Activated naive CD8-positive, alpha-beta T cell (primary cell): ENCODE results near the gene JUNB.
"Not testable (repeated sequence)": the region's sequence is repeated elsewhere in the genome, so short reads cannot be mapped to it uniquely, and the experiment has no call there.

Experiments used
- H3K27ac Mint-ChIP-seq: one replicate; pipeline ENCODE4 v1.8.0; 2021; ENCODE audit warnings: mixed read lengths
- H3K27me3 Mint-ChIP-seq: one replicate; pipeline ENCODE4 v1.8.0; 2021; ENCODE audit warnings: mixed read lengths
- H3K36me3 Mint-ChIP-seq: one replicate; pipeline ENCODE4 v1.8.0; 2021; ENCODE audit warnings: mixed read lengths
- H3K4me1 Mint-ChIP-seq: one replicate; pipeline ENCODE4 v1.8.0; 2021; ENCODE audit warnings: low read depth, mixed read lengths
- H3K4me3 Mint-ChIP-seq: one replicate; pipeline ENCODE4 v1.8.0; 2021; ENCODE audit warnings: mild to moderate bottlenecking, mixed read lengths
- H3K9me3 Mint-ChIP-seq: one replicate; pipeline ENCODE4 v1.8.0; 2021; ENCODE audit warnings: low read depth, mixed read lengths

The JUNB gene

GRCh38 chr19:12801466-12802266 lies 10.4 kb downstream of the JUNB start, which contains the start of the genes PRDX2 and THSD8:
TSS of gene PRDX2 (minus strand) at chr19:12801800. CDS start at chr19:12801261, 539 bp downstream.
TSS of gene THSD8 (plus strand) at chr19:12802069. CDS start at chr19:12802072, 3 bp downstream.
- Mint-ChIP-seq H3K27me3 (no peaks in the 10 kb centered on the region), H3K4me3 (peak within 1 kb of the TSS; percentile 88), H3K4me1 (peaks cover 29% of the 10 kb centered on the region), H3K36me3 (no peaks in the 10 kb centered on the region), H3K27ac (peak within 1 kb of the TSS; percentile 75), H3K9me3 (no peaks in the 10 kb centered on the region)

- H3K9me3 Mint-ChIP-seq: no peaks in the 10 kb centered on the region
- no peaks in the 10 kb centered on the region for H3K36me3 Mint-ChIP-seq
- peak overlapping the region; percentile 88 for H3K4me3 Mint-ChIP-seq
- H3K27ac Mint-ChIP-seq: no peak overlapping the region
- no peaks in the 10 kb centered on the region for H3K27me3 Mint-ChIP-seq
- H3K4me1 Mint-ChIP-seq: peaks cover 31% of the 10 kb centered on the region
Measured at GRCh38 chr19:12802267-12803106, 11.2 kb downstream of the JUNB start.

DNA sequence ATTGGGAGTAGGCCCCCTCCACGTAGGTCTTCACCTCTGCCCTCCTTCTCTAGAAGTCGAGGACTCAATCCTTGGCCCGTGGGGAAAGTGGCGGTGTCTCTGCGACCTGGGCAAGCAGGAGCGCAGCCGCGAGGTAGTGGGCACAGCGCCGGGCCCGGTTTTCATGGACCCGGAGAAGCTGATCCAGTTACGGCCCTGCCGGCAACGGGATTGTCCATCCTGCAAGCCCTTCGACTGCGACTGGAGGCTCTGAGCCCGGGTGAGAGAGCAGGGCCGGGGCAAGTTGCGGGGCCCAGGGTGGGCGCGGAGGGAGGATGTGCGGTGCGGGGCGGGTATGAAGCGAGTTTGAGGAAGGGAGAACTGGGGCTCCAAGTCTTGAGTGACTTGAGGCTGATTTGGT lies 12.8 kb downstream of the JUNB start:
- Mint-ChIP-seq H3K36me3 (peaks cover 4% of the 10 kb centered on the region), H3K4me1 (peaks cover 35% of the 10 kb centered on the region), H3K27ac (no peak overlapping the region), H3K27me3 (no peaks in the 10 kb centered on the region), H3K4me3 (no peak overlapping the region), H3K9me3 (no peaks in the 10 kb centered on the region)

GRCh38 chr19:12806242-12807081 lies 15.2 kb downstream of the JUNB start, which contains the start of gene RNASEH2A:
TSS of gene RNASEH2A (plus strand) at chr19:12806584. CDS start at chr19:12806674, 90 bp downstream.
- Mint-ChIP-seq H3K36me3 (peaks cover 4% of the 10 kb centered on the region), H3K27me3 (no peaks in the 10 kb centered on the region), H3K4me1 (peaks cover 21% of the 10 kb centered on the region)

GRCh38 chr19:12815088-12815487 lies 23.8 kb downstream of the JUNB start:
- H3K27me3 Mint-ChIP-seq: no peaks in the 10 kb centered on the region
- H3K4me1 Mint-ChIP-seq: no peaks in the 10 kb centered on the region
- H3K27ac Mint-ChIP-seq: no peak overlapping the region
- no peaks in the 10 kb centered on the region for H3K9me3 Mint-ChIP-seq
- no peak overlapping the region for H3K4me3 Mint-ChIP-seq
- H3K36me3 Mint-ChIP-seq: peaks cover 4% of the 10 kb centered on the region

More at GRCh38 chr19:12806242-12807081, 15.2 kb downstream of the JUNB start, which contains the start of gene RNASEH2A:
- peak within 1 kb of the TSS; percentile 96 for H3K27ac Mint-ChIP-seq
- H3K4me3 Mint-ChIP-seq: peak within 1 kb of the TSS; percentile 95
- no peaks in the 10 kb centered on the region for H3K9me3 Mint-ChIP-seq

- H3K9me3 Mint-ChIP-seq, H3K4me1 Mint-ChIP-seq, H3K27me3 Mint-ChIP-seq, H3K36me3 Mint-ChIP-seq, H3K4me3 Mint-ChIP-seq, H3K27ac Mint-ChIP-seq: not testable (repeated sequence)
Measured at GRCh38 chr19:12817188-12817587, 25.9 kb downstream of the JUNB start.

- H3K9me3 Mint-ChIP-seq, H3K27ac Mint-ChIP-seq, H3K4me1 Mint-ChIP-seq, H3K4me3 Mint-ChIP-seq, H3K36me3 Mint-ChIP-seq, H3K27me3 Mint-ChIP-seq: not testable (repeated sequence)
Measured at GRCh38 chr19:12817810-12818209, 26.5 kb downstream of the JUNB start.

DNA sequence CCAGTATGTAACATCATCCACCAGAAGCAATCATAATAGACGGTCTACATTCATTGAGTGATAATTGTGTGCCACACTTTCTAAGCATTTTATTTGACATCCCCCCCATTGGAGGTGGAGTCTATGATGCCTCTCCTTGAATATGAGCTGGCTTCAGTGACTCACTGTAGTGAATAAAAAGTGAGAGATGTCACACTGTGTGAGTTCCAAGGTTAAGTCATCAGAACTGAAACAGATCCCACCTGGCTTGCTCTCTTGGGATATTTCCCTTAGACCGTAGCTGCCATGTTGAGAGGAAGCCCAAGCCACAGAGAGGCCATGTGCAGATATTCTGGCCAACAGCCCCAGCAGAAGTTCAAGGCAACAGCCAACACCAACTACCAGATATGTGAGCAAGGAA lies 30.5 kb downstream of the JUNB start:
- Mint-ChIP-seq H3K4me1 (peaks cover 8% of the 10 kb centered on the region), H3K27me3 (peaks cover 17% of the 10 kb centered on the region), H3K36me3 (peaks cover 5% of the 10 kb centered on the region), H3K4me3 (no peak overlapping the region), H3K27ac (no peak overlapping the region), H3K9me3 (no peaks in the 10 kb centered on the region)

GRCh38 chr19:12825254-12826131 lies 34.2 kb downstream of the JUNB start:
- Mint-ChIP-seq H3K4me1 (peaks cover 8% of the 10 kb centered on the region), H3K36me3 (peaks cover 3% of the 10 kb centered on the region), H3K4me3 (peak overlapping the region; percentile 57), H3K27ac (no peak overlapping the region), H3K27me3 (peaks cover 27% of the 10 kb centered on the region), H3K9me3 (no peaks in the 10 kb centered on the region)

DNA sequence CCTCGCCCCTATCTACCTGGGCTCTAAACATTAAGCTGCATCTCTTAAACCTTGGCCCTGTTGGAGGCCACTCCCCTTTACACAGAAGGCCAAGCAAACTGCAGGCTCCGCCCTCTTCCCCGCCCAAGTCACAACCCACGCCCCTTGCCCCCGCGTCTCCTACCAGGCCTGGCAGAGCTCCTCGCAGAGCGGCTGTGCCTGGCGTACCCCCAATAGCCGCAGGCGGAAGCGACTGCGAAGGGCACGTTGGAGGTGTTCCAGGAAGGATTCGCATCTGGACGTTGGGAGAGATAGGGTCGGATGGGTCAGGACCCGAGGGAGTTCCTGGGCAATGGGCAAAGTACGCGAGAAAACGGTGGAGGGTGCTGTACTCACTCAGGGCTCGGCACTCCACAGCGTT lies 37.2 kb downstream of the JUNB start:
- Mint-ChIP-seq H3K4me1 (peaks cover 21% of the 10 kb centered on the region), H3K9me3 (no peaks in the 10 kb centered on the region), H3K4me3 (no peak overlapping the region), H3K27me3 (peaks cover 47% of the 10 kb centered on the region), H3K36me3 (peaks cover 2% of the 10 kb centered on the region), H3K27ac (no peak overlapping the region)

GRCh38 chr19:12833418-12833737 lies 42.1 kb downstream of the JUNB start:
- Mint-ChIP-seq H3K27ac (peak overlapping the region; percentile 28), H3K27me3 (peaks cover 55% of the 10 kb centered on the region), H3K9me3 (no peaks in the 10 kb centered on the region), H3K4me1 (peaks cover 28% of the 10 kb centered on the region), H3K4me3 (peak overlapping the region; percentile 48), H3K36me3 (peaks cover 2% of the 10 kb centered on the region)

GRCh38 chr19:12833738-12834565 lies 42.7 kb downstream of the JUNB start:
- H3K36me3 Mint-ChIP-seq: peaks cover 2% of the 10 kb centered on the region
- H3K4me3 Mint-ChIP-seq: peak overlapping the region; percentile 71
- peaks cover 55% of the 10 kb centered on the region for H3K27me3 Mint-ChIP-seq
- H3K4me1 Mint-ChIP-seq: peaks cover 29% of the 10 kb centered on the region
- no peak overlapping the region for H3K27ac Mint-ChIP-seq
- H3K9me3 Mint-ChIP-seq: no peaks in the 10 kb centered on the region

DNA sequence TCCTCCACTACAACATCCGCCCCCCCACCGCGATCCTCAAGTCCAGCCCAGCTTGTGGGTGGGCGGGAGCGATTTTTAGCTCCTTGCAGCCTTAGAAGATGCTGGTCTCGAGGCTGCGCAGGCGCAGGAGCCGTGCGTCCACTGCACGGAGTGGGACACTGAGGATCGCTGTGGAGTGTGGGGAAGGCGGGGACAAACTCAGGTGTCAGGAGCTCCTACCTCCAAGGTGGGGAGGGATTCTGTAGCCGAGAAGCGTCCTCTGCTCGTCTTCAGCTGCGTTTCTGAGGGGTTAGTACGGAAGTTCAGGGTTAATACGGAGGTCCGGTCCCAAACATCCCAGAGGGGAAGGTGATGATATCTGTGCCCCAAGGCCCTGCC lies 43.3 kb downstream of the JUNB start, which contains the start of gene RTBDN:
RTBDN (minus strand) TSS at position 14 of the 378 bp plus-strand sequence. CDS start 4,600 bp downstream, outside the sequence.
- Mint-ChIP-seq H3K4me3 (peak within 1 kb of the TSS; percentile 71), H3K4me1 (peaks cover 35% of the 10 kb centered on the region), H3K9me3 (no peaks in the 10 kb centered on the region), H3K27me3 (peaks cover 58% of the 10 kb centered on the region), H3K27ac (no peak within 1 kb of the TSS), H3K36me3 (peaks cover 5% of the 10 kb centered on the region)
